H1 (cell line): ENCODE data around the gene MYLIP. TPM values are rescaled to one million over a fixed set of nuclear protein-coding genes. Genes with fewer than 3 reads are reported as not detected.

ENCODE experiments used
- CTCF ChIA-PET: fragments of 300-600 bp; sonication (Branson Sonifier 250); formaldehyde crosslinking; loops from one replicate; lab custom pipeline; 2021; ENCODE audit not compliant: partially characterized antibody; lab: Charles Lee
- POLR2A ChIA-PET: fragments of 300-600 bp; sonication (Branson Sonifier 250); formaldehyde crosslinking; loops from one replicate; lab custom pipeline; 2021; ENCODE audit warnings: inconsistent platforms; ENCODE audit not compliant: partially characterized antibody; lab: Charles Lee
- DNase-seq, 2 experiments: peaks; one replicate each; pipeline versions ENCODE4 v3.0.0 to v3.0.0-alpha.2; 2010 to 2022; ENCODE audit warnings: low spot score in 2 of 2, low read depth in 1 of 2, mixed read lengths in 1 of 2
- FAIRE-seq: peaks from 2 replicates; lab custom pipeline; 2011; peaks lifted over from hg19 to GRCh38; lab: Jason Lieb, UNC
- H2AFZ ChIP-seq: 2 replicates; pipeline ENCODE4 v1.8.1; 2012; ENCODE audit warnings: low read length, inconsistent platforms
- H2AK5ac ChIP-seq: 2 replicates; pipeline ENCODE4 v1.6.1; 2013; ENCODE audit warnings: low read depth, low read length
- H2BK120ac ChIP-seq: replicated peaks from 2 replicates; pipeline ENCODE3; 2013; ENCODE audit warnings: low read depth, low read length, inconsistent platforms
- H2BK12ac ChIP-seq: 2 replicates; pipeline ENCODE4 v1.6.1; 2013; ENCODE audit warnings: low read depth, low read length
- H2BK15ac ChIP-seq: 2 replicates; pipeline ENCODE4 v1.6.1; 2013; ENCODE audit warnings: low read length
- H2BK20ac ChIP-seq: 2 replicates; pipeline ENCODE4 v1.6.1; 2013; ENCODE audit warnings: low read length
- H2BK5ac ChIP-seq: 2 replicates; pipeline ENCODE4 v1.6.1; 2013; ENCODE audit warnings: low read depth, low read length
- H3K14ac ChIP-seq: 2 replicates; pipeline ENCODE4 v1.6.1; 2013; ENCODE audit warnings: inconsistent platforms; ENCODE audit not compliant: insufficient read length
- H3K18ac ChIP-seq: 2 replicates; pipeline ENCODE4 v1.6.1; 2013; ENCODE audit warnings: low read length; ENCODE audit errors: extremely low read depth
- H3K23ac ChIP-seq: 2 replicates; pipeline ENCODE4 v1.6.1; 2013; ENCODE audit warnings: inconsistent platforms; ENCODE audit not compliant: insufficient read length
- H3K23me2 ChIP-seq: 2 replicates; pipeline ENCODE4 v1.6.1; 2013; ENCODE audit warnings: low read depth, low read length
- H3K27ac ChIP-seq: 2 replicates; pipeline ENCODE4 v1.6.1; 2011; ENCODE audit warnings: low read depth, low read length, inconsistent platforms
- H3K27me3 ChIP-seq, 4 experiments: replicated peaks in 1 of 4; 1 replicate in 1 of 4; 2 replicates in 3 of 4; pipeline versions ENCODE4 v1.6.1 to v1.8.1; 2011 to 2013; ENCODE audit warnings: low read length in 3 of 4, mild to moderate bottlenecking in 3 of 4, inconsistent platforms in 2 of 4, mixed read lengths in 2 of 4, moderate library complexity in 1 of 4; ENCODE audit not compliant: control insufficient read depth in 3 of 4, insufficient read depth in 3 of 4; ENCODE audit errors: extremely low read depth in 1 of 4
- H3K36me3 ChIP-seq, 4 experiments: 2 replicates each; pipeline versions ENCODE4 v1.6.1 to v1.8.1; 2011 to 2013; ENCODE audit warnings: mild to moderate bottlenecking in 4 of 4, low read length in 3 of 4, moderate library complexity in 2 of 4, control low read depth in 1 of 4, inconsistent platforms in 1 of 4; ENCODE audit not compliant: insufficient read depth in 4 of 4, control insufficient read depth in 2 of 4
- H3K4ac ChIP-seq: replicated peaks from 2 replicates; pipeline ENCODE3; 2013; ENCODE audit warnings: low read length, low read depth, mixed read lengths, inconsistent platforms; ENCODE audit not compliant: insufficient read length
- H3K4me1 ChIP-seq, 4 experiments: replicated peaks in 1 of 4; 1 replicate in 1 of 4; 2 replicates in 3 of 4; pipeline versions ENCODE4 v1.6.1 to v1.8.1; 2011 to 2013; ENCODE audit warnings: low read length in 3 of 4, inconsistent platforms in 2 of 4, mixed read lengths in 1 of 4; ENCODE audit not compliant: insufficient read depth in 4 of 4, control insufficient read depth in 3 of 4
- H3K4me2 ChIP-seq, 2 experiments: 2 replicates each; pipeline versions ENCODE4 v1.6.1 to v1.8.1; 2011 to 2013; ENCODE audit warnings: low read depth in 2 of 2, low read length in 2 of 2, control low read depth in 1 of 2, inconsistent platforms in 1 of 2, mild to moderate bottlenecking in 1 of 2; ENCODE audit not compliant: insufficient read depth in 1 of 2
- H3K4me3 ChIP-seq, 4 experiments: fragments of 200-600, 300-600 bp in 1 of 4; sonication (generic), shearing (Covaris generic), sonication (Bioruptor Twin) in 1 of 4; 2 replicates each; pipeline versions ENCODE4 v1.5.1 to v1.8.1; 2011 to 2016; ENCODE audit warnings: low read length in 4 of 4, low read depth in 3 of 4, control low read depth in 2 of 4, inconsistent platforms in 2 of 4, mild to moderate bottlenecking in 2 of 4, mixed read lengths in 1 of 4, moderate library complexity in 1 of 4; ENCODE audit not compliant: insufficient read depth in 2 of 4; ENCODE audit errors: extremely low read depth in 1 of 4
- H3K56ac ChIP-seq: replicated peaks from 2 replicates; pipeline ENCODE3; 2013; ENCODE audit warnings: low read depth, mild to moderate bottlenecking, mixed read lengths, low read length, inconsistent platforms; ENCODE audit not compliant: insufficient read length
- H3K79me1 ChIP-seq: 2 replicates; pipeline ENCODE4 v1.6.1; 2013; ENCODE audit warnings: low read depth, low read length, control low read depth
- H3K79me2 ChIP-seq, 2 experiments: 2 replicates each; pipeline versions ENCODE4 v1.6.1 to v1.8.1; 2012 to 2013; ENCODE audit warnings: low read length in 2 of 2, mild to moderate bottlenecking in 2 of 2, inconsistent platforms in 1 of 2; ENCODE audit not compliant: insufficient read depth in 2 of 2, control insufficient read depth in 1 of 2
- H3K9ac ChIP-seq, 4 experiments: replicated peaks in 1 of 4; 1 replicate in 1 of 4; 2 replicates in 3 of 4; pipeline versions ENCODE4 v1.6.1 to v1.8.1; 2011 to 2013; ENCODE audit warnings: low read depth in 3 of 4, low read length in 3 of 4, control low read depth in 2 of 4, mild to moderate bottlenecking in 2 of 4, moderate library complexity in 2 of 4, inconsistent platforms in 1 of 4; ENCODE audit errors: extremely low read depth in 1 of 4
- H3K9me3 ChIP-seq, 2 experiments: 2 replicates each; pipeline versions ENCODE4 v1.6.1 to v1.8.1; 2012 to 2013; ENCODE audit warnings: mild to moderate bottlenecking in 2 of 2, moderate library complexity in 2 of 2, control low read depth in 1 of 2, inconsistent platforms in 1 of 2, low read depth in 1 of 2, low read length in 1 of 2, mixed read lengths in 1 of 2; ENCODE audit not compliant: insufficient read depth in 2 of 2
- H4K20me1 ChIP-seq, 2 experiments: replicated peaks in 1 of 2; 2 replicates each; pipeline versions ENCODE3 to v1.8.1; 2011 to 2013; ENCODE audit warnings: inconsistent platforms in 2 of 2, low read length in 2 of 2, mild to moderate bottlenecking in 1 of 2; ENCODE audit not compliant: insufficient read depth in 2 of 2, control insufficient read depth in 1 of 2
- H4K5ac ChIP-seq: 2 replicates; pipeline ENCODE4 v1.6.1; 2013; ENCODE audit warnings: low read length, low read depth, mixed read lengths, inconsistent platforms; ENCODE audit not compliant: insufficient read length
- H4K8ac ChIP-seq: 2 replicates; pipeline ENCODE4 v1.8.0; 2013; ENCODE audit warnings: mild to moderate bottlenecking, moderate library complexity, low read length, inconsistent platforms; ENCODE audit not compliant: insufficient read depth; ENCODE audit errors: extremely low read depth
- H4K91ac ChIP-seq: replicated peaks from 2 replicates; pipeline ENCODE3; 2013; ENCODE audit warnings: low read length, mixed read lengths, inconsistent platforms; ENCODE audit not compliant: insufficient read length
- CBX8 ChIP-seq: fragments of 300-800, 300-1000 bp; sonication (generic); IDR thresholded peaks from 2 replicates; pipeline ENCODE4 v1.7.1; 2016; ENCODE audit warnings: low read depth, low read length, borderline replicate concordance
- CEBPB ChIP-seq: IDR thresholded peaks from 2 replicates; pipeline ENCODE4 v1.6.1; 2012; ENCODE audit warnings: low read depth, low read length
- CHD2 ChIP-seq: IDR thresholded peaks from 2 replicates; pipeline ENCODE4 v1.6.1; 2012; ENCODE audit warnings: low read length, improper control_type of control experiment
- GTF2F1 ChIP-seq: IDR thresholded peaks from 2 replicates; pipeline ENCODE4 v1.6.1; 2012; ENCODE audit warnings: low read depth, low read length, improper control_type of control experiment, borderline replicate concordance
- JUN ChIP-seq: IDR thresholded peaks from 2 replicates; pipeline ENCODE4 v1.6.1; 2011; ENCODE audit warnings: low read depth, mild to moderate bottlenecking, improper control_type of control experiment, low read length
- KDM1A ChIP-seq: fragments of 200-600, 300-600 bp; sonication (generic); IDR thresholded peaks from 2 replicates; pipeline ENCODE4 v1.7.1; 2016; ENCODE audit warnings: mild to moderate bottlenecking, low read length, borderline replicate concordance
- PHF8 ChIP-seq: fragments of 200-600 bp; sonication (generic); conservative IDR thresholded peaks from 2 replicates; pipeline ENCODE4 v1.7.1; 2012; ENCODE audit warnings: low read depth, mild to moderate bottlenecking, inconsistent platforms, low read length, moderate library complexity
- POU5F1 ChIP-seq: IDR thresholded peaks from 2 replicates; pipeline ENCODE4 v1.6.1; 2011; ENCODE audit warnings: low read depth, mild to moderate bottlenecking, low read length, moderate library complexity
- RBBP5 ChIP-seq: IDR thresholded peaks from 2 replicates; pipeline ENCODE4 v1.7.1; 2012; ENCODE audit warnings: low read depth, mild to moderate bottlenecking, inconsistent platforms, low read length, moderate library complexity, borderline replicate concordance
- RFX5 ChIP-seq: IDR thresholded peaks from 2 replicates; pipeline ENCODE4 v1.6.1; 2011; ENCODE audit warnings: low read depth, low read length, improper control_type of control experiment, borderline replicate concordance
- SAP30 ChIP-seq: fragments of 300-600 bp; sonication (generic); IDR thresholded peaks from 2 replicates; pipeline ENCODE4 v1.7.1; 2012; ENCODE audit warnings: low read length, moderate library complexity, mild to moderate bottlenecking, inconsistent platforms; ENCODE audit not compliant: insufficient read depth, insufficient replicate concordance
- TBP ChIP-seq: IDR thresholded peaks from 2 replicates; pipeline ENCODE4 v1.6.1; 2011; ENCODE audit warnings: low read depth, low read length, improper control_type of control experiment
- YY1 ChIP-seq: IDR thresholded peaks from 2 replicates; pipeline ENCODE4 v1.6.1; 2011; ENCODE audit warnings: low read depth, mild to moderate bottlenecking, low read length
- WGBS, 2 experiments: shearing (Covaris generic) in 1 of 2; methylation state at CpG; one replicate each; pipeline versions ENCODE4 v1.1.6 to v1.1.7; 2013 to 2015; ENCODE audit warnings: low lambda C conversion rate in 2 of 2, mixed read lengths in 2 of 2, inconsistent platforms in 1 of 2, low coverage in 1 of 2, missing lambda C conversion rate in 1 of 2; ENCODE audit not compliant: insufficient replicate concordance in 2 of 2, insufficient coverage in 1 of 2, insufficient read length in 1 of 2; ENCODE audit errors: extremely low coverage in 1 of 2, missing lambda C conversion rate in 1 of 2; 5-methylcytosine and 5-hydroxymethylcytosine counted together
- polyA plus RNA-seq, 7 experiments: library from polyadenylated mRNA; depleted of rRNA in 3 of 7; stranded (reverse) in 5 of 7; unstranded in 2 of 7; fragments of >200 nt in 5 of 7; fragments of 200-250 nt in 2 of 7; gene quantifications; 1 replicate in 5 of 7; 2 replicates in 1 of 7; 4 replicates in 1 of 7; pipeline versions ENCODE4 v1.2.1 to v1.2.3, GENCODE V29; 2011 to 2013; ENCODE audit warnings: missing spikeins in 2 of 7, mixed read lengths in 2 of 7
- total RNA-seq: library from RNA; stranded (reverse); fragmentation: NEBNext Ultra II Directional; extraction: Animal tissue kit (Norgen Biotek cat#: 25700); gene quantifications from 2 replicates; pipeline ENCODE4 v1.2.1, GENCODE V29; 2021

Gene MYLIP
- total and polyA plus RNA-seq, 2 of the 8 experiments (the other 6 are each of a cell fraction or from before 2014, with no cell fraction given) = 21.1 to 26.9 TPM

DNA sequence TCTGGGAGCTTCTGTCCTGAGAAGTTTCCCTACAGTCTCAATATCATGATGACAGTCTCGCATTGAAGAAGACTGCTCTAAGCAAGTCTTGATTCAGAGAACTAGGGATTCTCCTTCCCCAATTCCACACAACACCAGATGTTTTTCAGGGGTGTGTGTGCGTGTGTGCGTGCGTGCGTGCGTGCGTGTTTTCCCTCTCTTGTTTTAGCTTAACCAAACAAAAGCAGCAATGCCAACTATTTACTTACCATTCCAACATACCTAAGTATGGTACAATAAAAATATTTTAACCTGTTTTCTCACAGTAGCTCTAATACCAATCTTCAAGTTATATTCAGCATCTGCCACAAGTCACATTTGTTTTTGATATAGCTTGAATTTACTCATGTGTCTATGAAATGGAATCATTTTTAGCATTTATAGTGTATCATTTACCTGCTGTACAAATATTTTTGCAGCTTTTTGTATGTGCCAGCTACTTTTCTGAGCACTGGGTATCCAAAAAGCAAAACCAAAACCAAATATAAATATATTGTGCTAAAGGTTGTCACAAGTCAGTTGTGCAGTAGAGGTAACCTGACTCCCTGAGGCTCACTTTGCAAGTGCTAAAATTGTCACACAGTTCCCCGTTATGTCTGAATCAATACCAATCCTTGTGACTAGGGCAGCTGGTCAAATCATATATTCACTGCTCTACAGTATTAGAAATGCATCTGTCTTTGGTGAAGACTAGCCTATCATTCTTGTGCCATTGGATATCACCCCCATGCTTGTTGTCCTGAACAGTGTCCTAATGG is 21.7 kb upstream of the MYLIP start:
- Histone ChIP-seq H3K79me2 (no peaks in the 10 kb centered on the region), H2BK120ac (no peak overlapping the region), H3K9ac (no peak overlapping the region), H3K36me3 (no peaks in the 10 kb centered on the region), H2AFZ (no peak overlapping the region), H2BK15ac (no peak overlapping the region), H3K18ac (no peak overlapping the region), H2BK5ac (no peak overlapping the region), H3K79me1 (no peaks in the 10 kb centered on the region), H4K5ac (no peak overlapping the region), H4K91ac (no peak overlapping the region), H3K23ac (no peak overlapping the region), H2BK20ac (no peak overlapping the region), H3K4me1 (peaks cover 0 to 3% (median 0%) of the 10 kb centered on the region in 4 experiments; a peak in 1 of 7 replicates), H3K27ac (no peak overlapping the region), H2BK12ac (no peak overlapping the region), H3K23me2 (no peaks in the 10 kb centered on the region), H3K14ac (no peak overlapping the region), H3K56ac (no peak overlapping the region), H3K27me3 (no peaks in the 10 kb centered on the region), H4K20me1 (no peaks in the 10 kb centered on the region), H3K9me3 (no peaks in the 10 kb centered on the region), H3K4me3 (no peak overlapping the region), H4K8ac (no peak overlapping the region), H2AK5ac (no peak overlapping the region), H3K4ac (no peak overlapping the region), H3K4me2 (no peak overlapping the region)
- POLR2A ChIA-PET = interaction anchor here (1.1 kb wide), 1 partner anchor 20 kb away, joined by 3 read pairs; no protein-coding TSS in a partner anchor
- CTCF ChIA-PET = interaction anchor here (0.9 to 1.7 kb wide), 3 partner anchors 9 to 56 kb away, joined by 3 to 5 read pairs (median 4); partner anchors contain the start of gene MYLIP
- FAIRE-seq = no peak
- 95% methylated on average over 8 of the region's 8 CpGs; no CpG with 5 or more reads in 1 of the 2 experiments for WGBS, 2 experiments
- DNase-seq = no peak
- TF ChIP-seq KDM1A (no peak), TBP (no peak), CEBPB (no peak), RBBP5 (no peak), RFX5 (no peak), PHF8 (no peak), YY1 (no peak), CBX8 (no peak), JUN (no peak), GTF2F1 (no peak), SAP30 (no peak), POU5F1 (no peak), CHD2 (no peak)
